IMR-90 (cell line): ENCODE results near the gene TCF12.

Experiments used
- BHLHE40 ChIP-seq: fragments of 150-350 bp; IDR thresholded peaks from 2 replicates; pipeline ENCODE4 v1.6.1; 2016; ENCODE audit warnings: mild to moderate bottlenecking, low read depth, low read length
- CEBPB ChIP-seq: IDR thresholded peaks from 2 replicates; pipeline ENCODE4 v1.6.1; 2012; ENCODE audit warnings: low read depth, low read length, improper control_type of control experiment
- CTCF ChIP-seq: conservative IDR thresholded peaks from 2 replicates; pipeline ENCODE4 v1.5.1; 2012; ENCODE audit warnings: mild to moderate bottlenecking, low read depth, low read length, improper control_type of control experiment
- ELK1 ChIP-seq: fragments of 150-350 bp; IDR thresholded peaks from 2 replicates; pipeline ENCODE4 v1.6.1; 2016; ENCODE audit warnings: low read depth, mild to moderate bottlenecking, low read length, moderate library complexity, borderline replicate concordance
- FOS ChIP-seq: fragments of 150-350 bp; IDR thresholded peaks from 2 replicates; pipeline ENCODE4 v1.6.1; 2016; ENCODE audit warnings: low read depth, low read length
- MAZ ChIP-seq: IDR thresholded peaks from 2 replicates; pipeline ENCODE4 v1.6.1; 2012; ENCODE audit warnings: low read depth, mild to moderate bottlenecking, low read length, improper control_type of control experiment, moderate library complexity, borderline replicate concordance
- MXI1 ChIP-seq: IDR thresholded peaks from 2 replicates; pipeline ENCODE4 v1.6.1; 2012; ENCODE audit warnings: low read depth, mild to moderate bottlenecking, low read length, moderate library complexity, borderline replicate concordance
- POLR2A ChIP-seq: IDR thresholded peaks from 2 replicates; pipeline ENCODE4 v1.6.1; 2012; ENCODE audit warnings: mild to moderate bottlenecking, low read depth, low read length
- RCOR1 ChIP-seq: IDR thresholded peaks from 2 replicates; pipeline ENCODE4 v1.6.1; 2012; ENCODE audit warnings: mild to moderate bottlenecking, low read length, improper control_type of control experiment; ENCODE audit not compliant: insufficient replicate concordance
- RFX5 ChIP-seq: IDR thresholded peaks from 2 replicates; pipeline ENCODE4 v1.8.0; 2012; ENCODE audit warnings: low read depth, mild to moderate bottlenecking, low read length, moderate library complexity
- SMC3 ChIP-seq: fragments of 150-350 bp; IDR thresholded peaks from 2 replicates; pipeline ENCODE4 v1.6.1; 2016; ENCODE audit warnings: low read depth, mild to moderate bottlenecking, antibody characterized with exemption, low read length, moderate library complexity
- USF2 ChIP-seq: fragments of 150-350 bp; IDR thresholded peaks from 2 replicates; pipeline ENCODE4 v1.6.1; 2017; ENCODE audit warnings: mild to moderate bottlenecking, antibody characterized with exemption, low read length, low read depth

- no peak for TF ChIP-seq POLR2A
- TF ChIP-seq FOS = no peak
- no peak for TF ChIP-seq USF2
- no peak for TF ChIP-seq CTCF
- no peak for TF ChIP-seq BHLHE40
- TF ChIP-seq RFX5 = no peak
- no peak for TF ChIP-seq MXI1
- no peak for TF ChIP-seq CEBPB
- no peak for TF ChIP-seq SMC3
- TF ChIP-seq ELK1 = no peak
- TF ChIP-seq RCOR1 = no peak
- no peak for TF ChIP-seq MAZ
These were observed 192.6 kb downstream of the TCF12 start for GRCh38 chr15:57111002-57111401.
